ENCODE measurements around the gene NEURL2. TPM values are rescaled to one million over a fixed set of nuclear protein-coding genes. Genes with fewer than 3 reads are reported as not detected.
A peak's percentile ranks its signal among the peaks of the same experiment; 100 is the strongest.
"Not testable (repeated sequence)": the region's sequence is repeated elsewhere in the genome, so short reads cannot be mapped to it uniquely, and the experiment has no call there.

The NEURL2 gene
- total RNA-seq, 1 donor from 2014 or later, result 15.2 TPM

DNA sequence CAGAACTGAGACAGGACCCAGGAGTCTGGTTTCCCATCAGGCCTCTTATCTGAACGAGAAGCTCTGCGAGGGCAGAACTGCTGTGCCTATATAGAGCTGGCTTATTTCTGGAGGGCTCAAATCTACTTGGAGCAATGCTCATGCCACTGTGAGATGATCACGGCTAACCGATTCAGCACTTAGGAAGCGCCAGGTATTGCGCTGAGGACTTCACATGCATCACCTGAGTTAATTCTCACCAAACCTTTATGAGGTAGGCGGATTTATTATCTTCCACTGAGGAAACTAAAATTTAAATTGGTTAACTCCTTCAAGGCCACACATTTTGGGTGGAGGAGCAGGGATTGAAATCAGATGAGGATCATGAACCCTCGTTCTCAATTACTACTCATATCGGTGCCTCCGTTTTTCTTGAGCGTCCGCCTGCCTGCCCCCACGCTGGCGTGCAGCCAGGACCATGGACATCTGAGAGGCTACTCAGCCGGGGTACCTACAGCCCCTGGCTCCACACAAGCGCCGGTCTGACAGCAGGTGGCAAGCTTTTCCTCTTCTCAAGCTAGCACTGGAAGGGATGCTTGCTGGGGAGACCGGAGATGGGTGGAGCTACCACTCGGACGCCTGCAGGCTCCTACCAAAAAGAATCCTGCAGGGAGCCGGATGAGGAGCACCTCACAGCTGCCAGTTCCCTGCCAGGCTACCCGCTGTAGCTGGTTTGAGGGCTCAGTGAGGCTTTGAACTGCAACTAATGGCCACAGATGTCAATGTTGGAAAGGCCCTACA is 42.4 kb upstream of the NEURL2 start:
- DNase-seq (ENCODE audit: extremely low spot score in 2 of 2), result no peak
- Histone ChIP-seq H3K9me3 (no peaks in the 10 kb centered on the region), H3K4me1 (peaks cover 30% of the 10 kb centered on the region), H3K27me3 (no peaks in the 10 kb centered on the region), H3K36me3 (peaks cover 0 to 13% of the 10 kb centered on the region in 2 donors), H3K27ac (peak overlapping the region; percentile 100), H3K4me3 (peak overlapping the region; percentile 74 to 94)
- TF ChIP-seq, protein P1, sequence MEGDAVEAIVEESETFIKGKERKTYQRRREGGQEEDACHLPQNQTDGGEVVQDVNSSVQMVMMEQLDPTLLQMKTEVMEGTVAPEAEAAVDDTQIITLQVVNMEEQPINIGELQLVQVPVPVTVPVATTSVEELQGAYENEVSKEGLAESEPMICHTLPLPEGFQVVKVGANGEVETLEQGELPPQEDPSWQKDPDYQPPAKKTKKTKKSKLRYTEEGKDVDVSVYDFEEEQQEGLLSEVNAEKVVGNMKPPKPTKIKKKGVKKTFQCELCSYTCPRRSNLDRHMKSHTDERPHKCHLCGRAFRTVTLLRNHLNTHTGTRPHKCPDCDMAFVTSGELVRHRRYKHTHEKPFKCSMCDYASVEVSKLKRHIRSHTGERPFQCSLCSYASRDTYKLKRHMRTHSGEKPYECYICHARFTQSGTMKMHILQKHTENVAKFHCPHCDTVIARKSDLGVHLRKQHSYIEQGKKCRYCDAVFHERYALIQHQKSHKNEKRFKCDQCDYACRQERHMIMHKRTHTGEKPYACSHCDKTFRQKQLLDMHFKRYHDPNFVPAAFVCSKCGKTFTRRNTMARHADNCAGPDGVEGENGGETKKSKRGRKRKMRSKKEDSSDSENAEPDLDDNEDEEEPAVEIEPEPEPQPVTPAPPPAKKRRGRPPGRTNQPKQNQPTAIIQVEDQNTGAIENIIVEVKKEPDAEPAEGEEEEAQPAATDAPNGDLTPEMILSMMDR (IDR thresholded peaks at IDR 0.05), result peak in 1 of 3 experiments; percentile 27
- no peak for TF ChIP-seq POLR2AphosphoS5 (IDR thresholded peaks at IDR 0.05; ENCODE audit: insufficient read depth in 1 of 2, low read depth in 1 of 2)
- TF ChIP-seq POLR2A (IDR thresholded peaks at IDR 0.05), result no peak
- intact Hi-C loops (cut with DNase I), result loop anchor here (2.0 kb wide), 1 partner anchor 43 kb away; the partner anchor contains the start of genes CTSA and NEURL2

DNA sequence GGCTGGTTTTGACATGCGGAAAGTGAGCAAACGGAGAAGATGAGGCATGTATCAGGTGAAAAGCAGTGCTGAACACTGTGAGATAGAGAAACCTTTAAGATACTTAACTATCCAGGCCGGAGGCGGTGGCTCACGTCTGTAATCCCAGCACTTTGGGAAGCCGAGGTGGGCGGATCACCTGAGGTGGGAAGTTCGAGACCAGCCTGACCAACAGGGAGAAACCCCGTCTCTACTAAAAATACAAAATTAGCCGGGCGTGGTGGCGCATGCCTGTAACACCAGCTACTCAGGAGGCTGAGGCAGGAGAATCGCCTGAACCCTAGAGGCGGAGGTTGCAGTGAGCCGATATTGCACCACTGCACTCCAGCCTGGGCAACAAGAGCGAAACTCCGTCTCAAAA is 40.7 kb upstream of the NEURL2 start:
- DNase-seq (ENCODE audit: extremely low spot score in 2 of 2); H3K9me3 ChIP-seq; intact Hi-C loops (cut with DNase I); H3K27me3 ChIP-seq; H3K4me3 ChIP-seq; H3K27ac ChIP-seq; H3K36me3 ChIP-seq: not testable (repeated sequence)
- H3K4me1 ChIP-seq, result peaks cover 24% of the 10 kb centered on the region

DNA sequence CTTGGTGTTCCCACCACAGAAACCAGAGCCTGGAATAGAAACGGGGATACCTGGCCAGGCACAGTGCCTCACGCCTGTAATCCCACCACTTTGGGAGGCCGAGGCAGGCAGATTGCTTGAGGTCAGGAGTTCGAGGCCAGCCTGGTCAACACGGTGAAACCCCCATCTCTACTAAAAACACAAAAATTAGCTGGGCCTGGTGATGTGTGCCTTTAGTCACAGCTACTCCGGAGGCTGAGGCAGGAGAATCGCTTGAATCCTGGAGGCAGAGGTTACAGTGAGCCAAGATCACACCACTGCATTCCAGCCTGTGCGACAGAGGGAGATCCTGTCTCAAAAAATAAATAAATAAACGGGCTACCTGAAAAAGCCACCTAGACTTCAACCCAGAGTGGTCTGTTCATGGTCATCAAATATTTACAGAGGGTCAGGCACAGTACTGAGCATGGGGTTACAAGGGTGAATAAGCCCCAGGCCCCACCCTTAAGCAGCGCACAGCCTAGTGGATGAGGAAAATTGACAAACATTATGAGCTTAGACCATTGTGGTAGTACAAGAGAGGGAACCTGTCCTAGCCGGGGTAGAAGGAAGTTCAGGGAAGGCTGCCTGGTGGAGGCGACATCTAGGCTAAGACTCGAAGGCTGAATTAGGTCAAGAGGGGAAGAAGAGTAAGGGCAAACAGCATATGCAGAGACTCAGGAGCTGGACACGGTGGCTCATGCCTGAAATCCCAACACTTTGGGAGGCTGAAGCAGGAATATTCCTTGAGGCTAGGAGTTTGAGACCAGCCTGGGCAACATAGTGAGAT is 36.3 kb upstream of the NEURL2 start:
- no peak for DNase-seq (ENCODE audit: extremely low spot score in 2 of 2)
- H3K4me3 ChIP-seq, result no peak overlapping the region
- TF ChIP-seq, protein P1 (IDR thresholded peaks at IDR 0.05), result no peak
- TF ChIP-seq POLR2A (IDR thresholded peaks at IDR 0.05) (no peak), POLR2AphosphoS5 (IDR thresholded peaks at IDR 0.05; ENCODE audit: insufficient read depth in 1 of 2, low read depth in 1 of 2) (no peak)
- no peaks in the 10 kb centered on the region for H3K36me3 ChIP-seq
- peaks cover 16% of the 10 kb centered on the region for H3K4me1 ChIP-seq
- no peaks in the 10 kb centered on the region for H3K27me3 ChIP-seq
- intact Hi-C loops (cut with DNase I), result no loop called here
- no peaks in the 10 kb centered on the region for H3K9me3 ChIP-seq
- no peak overlapping the region for H3K27ac ChIP-seq

DNA sequence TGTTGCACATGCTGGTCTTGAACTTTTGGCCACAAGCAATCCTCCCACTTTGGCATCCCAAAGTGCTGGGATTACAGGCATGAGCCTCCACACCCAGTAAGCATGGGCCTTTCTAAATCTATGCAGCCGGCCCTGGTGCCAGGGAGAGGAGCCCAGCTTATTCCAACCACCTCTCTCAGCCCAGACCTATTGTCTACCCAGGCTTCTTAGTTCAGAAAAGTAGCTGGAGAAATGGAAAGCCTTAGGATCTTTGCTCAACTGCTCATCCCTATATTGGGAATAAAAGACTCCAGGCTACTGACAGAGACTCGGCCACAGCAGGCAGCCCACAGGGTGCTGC is 35.7 kb upstream of the NEURL2 start:
- intact Hi-C loops (cut with DNase I), result no loop called here
- DNase-seq (ENCODE audit: extremely low spot score in 2 of 2), result no peak
- no peaks in the 10 kb centered on the region for H3K36me3 ChIP-seq
- no peaks in the 10 kb centered on the region for H3K27me3 ChIP-seq
- H3K4me3 ChIP-seq, result no peak overlapping the region
- TF ChIP-seq POLR2A (IDR thresholded peaks at IDR 0.05), result no peak
- TF ChIP-seq POLR2AphosphoS5 (IDR thresholded peaks at IDR 0.05; ENCODE audit: insufficient read depth in 1 of 2, low read depth in 1 of 2), result no peak
- TF ChIP-seq, protein P1 (IDR thresholded peaks at IDR 0.05), result no peak
- peaks cover 16% of the 10 kb centered on the region for H3K4me1 ChIP-seq
- no peaks in the 10 kb centered on the region for H3K9me3 ChIP-seq
- no peak overlapping the region for H3K27ac ChIP-seq

DNA sequence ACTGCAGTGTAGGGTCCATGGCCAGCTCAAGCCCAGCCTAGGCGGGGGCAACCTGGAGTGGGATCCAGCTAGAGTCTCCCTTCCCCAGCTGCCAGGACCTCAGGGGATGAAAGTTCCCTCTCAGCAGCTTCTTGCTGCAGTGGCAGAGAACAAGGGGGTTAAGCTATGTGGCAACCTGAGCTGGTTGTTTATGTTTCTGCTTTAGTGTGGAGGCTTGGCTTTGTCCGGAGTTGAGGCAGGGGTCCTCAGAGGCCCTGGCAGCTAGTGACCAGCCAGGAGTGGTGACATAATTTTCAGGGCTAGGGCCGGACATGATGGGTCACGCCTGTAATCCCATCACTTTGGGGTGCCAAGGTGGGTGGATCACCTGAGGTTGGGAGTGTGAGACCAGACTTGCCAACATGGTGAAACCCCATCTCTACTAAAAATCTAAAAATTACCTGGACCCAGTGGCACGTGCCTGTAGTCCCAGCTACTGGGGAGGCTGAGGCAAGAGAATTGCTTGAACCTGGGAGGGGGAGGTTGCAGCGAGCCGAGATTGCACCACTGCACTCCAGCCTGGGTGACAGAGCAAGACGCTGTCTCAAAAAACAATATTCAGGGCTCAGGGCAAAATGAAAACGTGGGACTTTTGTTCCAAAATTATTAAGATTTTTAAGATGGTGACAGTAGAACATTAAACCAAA is 35.0 kb upstream of the NEURL2 start:
- no peak for DNase-seq (ENCODE audit: extremely low spot score in 2 of 2)
- H3K27ac ChIP-seq, result peak overlapping the region; percentile 83
- no peak overlapping the region for H3K4me3 ChIP-seq
- H3K27me3 ChIP-seq, result no peaks in the 10 kb centered on the region
- H3K36me3 ChIP-seq, result no peaks in the 10 kb centered on the region
- TF ChIP-seq POLR2AphosphoS5 (IDR thresholded peaks at IDR 0.05; ENCODE audit: insufficient read depth in 1 of 2, low read depth in 1 of 2) (no peak), POLR2A (IDR thresholded peaks at IDR 0.05) (no peak)
- TF ChIP-seq, protein P1 (IDR thresholded peaks at IDR 0.05), result no peak
- no peaks in the 10 kb centered on the region for H3K9me3 ChIP-seq
- H3K4me1 ChIP-seq, result peaks cover 16% of the 10 kb centered on the region
- intact Hi-C loops (cut with DNase I), result no loop called here
